Stimulated activated CD8-positive, alpha-beta memory T cell treated with anti-CD3 and anti-CD28 coated beads, Interleukin-15, amount 100 ng/mL, for 1 hour (primary cell): Measurements from ENCODE around the gene EPHA1.

Experiments used
- DNase-seq: peaks from one replicate; pipeline ENCODE4 v3.0.0-alpha.2; 2020; ENCODE audit warnings: low read depth

The EPHA1 gene

GRCh38 chr7:143372070-143372469, 36.6 kb downstream of the EPHA1 start:
- DNase-seq, result no peak

- DNase-seq, result no peak
Observed at GRCh38 chr7:143369678-143370651, 38.7 kb downstream of the EPHA1 start.

- DNase-seq, result no peak
Observed at GRCh38 chr7:143368387-143368786, 40.3 kb downstream of the EPHA1 start.

GRCh38 chr7:143367972-143368371, 40.7 kb downstream of the EPHA1 start:
- DNase-seq, result no peak

DNA sequence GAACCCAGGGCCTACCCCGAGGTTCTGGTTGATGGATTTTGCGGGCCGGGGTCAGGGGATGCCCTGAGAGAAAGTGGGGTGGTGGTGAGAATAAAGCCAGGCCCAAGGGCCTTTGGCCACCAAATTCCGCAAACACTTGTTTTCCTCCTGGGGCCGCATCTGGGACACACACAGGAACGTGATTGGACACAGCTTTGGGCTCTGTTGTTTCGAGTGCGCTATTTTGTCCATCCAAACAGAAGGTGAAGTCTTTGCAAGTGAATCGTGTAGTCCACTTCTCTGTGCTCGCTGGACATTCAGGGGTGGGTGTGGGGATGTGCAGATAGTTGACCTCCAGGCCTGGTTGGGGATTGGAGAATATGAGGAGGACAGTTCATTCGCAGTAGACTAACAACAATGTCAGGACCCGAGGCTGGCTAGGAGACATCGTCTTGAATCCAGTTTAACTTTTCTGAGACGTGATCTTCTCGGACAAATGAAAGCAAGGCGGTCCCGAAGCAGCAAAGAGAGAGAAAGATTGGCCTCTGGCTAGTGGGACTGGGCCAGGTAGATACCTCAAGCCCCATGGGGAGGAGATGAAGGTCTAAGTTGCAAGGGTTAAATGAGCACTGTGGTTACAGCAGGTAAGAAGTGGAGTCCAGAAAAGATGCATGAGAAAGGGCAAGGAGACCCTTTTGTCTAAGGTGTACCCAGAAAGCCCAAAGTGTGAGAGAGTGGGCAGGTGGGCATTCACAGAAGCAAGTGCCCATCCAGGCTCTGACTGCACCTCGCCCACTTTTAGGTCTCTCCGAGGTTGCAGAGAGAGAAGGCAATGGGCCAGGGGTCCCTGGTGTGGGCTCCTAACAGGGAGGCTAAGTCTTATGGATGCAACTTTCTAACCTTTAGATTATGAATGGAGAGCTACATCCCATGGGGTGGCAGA, 45.4 kb downstream of the EPHA1 start:
- DNase-seq, result no peak

DNA sequence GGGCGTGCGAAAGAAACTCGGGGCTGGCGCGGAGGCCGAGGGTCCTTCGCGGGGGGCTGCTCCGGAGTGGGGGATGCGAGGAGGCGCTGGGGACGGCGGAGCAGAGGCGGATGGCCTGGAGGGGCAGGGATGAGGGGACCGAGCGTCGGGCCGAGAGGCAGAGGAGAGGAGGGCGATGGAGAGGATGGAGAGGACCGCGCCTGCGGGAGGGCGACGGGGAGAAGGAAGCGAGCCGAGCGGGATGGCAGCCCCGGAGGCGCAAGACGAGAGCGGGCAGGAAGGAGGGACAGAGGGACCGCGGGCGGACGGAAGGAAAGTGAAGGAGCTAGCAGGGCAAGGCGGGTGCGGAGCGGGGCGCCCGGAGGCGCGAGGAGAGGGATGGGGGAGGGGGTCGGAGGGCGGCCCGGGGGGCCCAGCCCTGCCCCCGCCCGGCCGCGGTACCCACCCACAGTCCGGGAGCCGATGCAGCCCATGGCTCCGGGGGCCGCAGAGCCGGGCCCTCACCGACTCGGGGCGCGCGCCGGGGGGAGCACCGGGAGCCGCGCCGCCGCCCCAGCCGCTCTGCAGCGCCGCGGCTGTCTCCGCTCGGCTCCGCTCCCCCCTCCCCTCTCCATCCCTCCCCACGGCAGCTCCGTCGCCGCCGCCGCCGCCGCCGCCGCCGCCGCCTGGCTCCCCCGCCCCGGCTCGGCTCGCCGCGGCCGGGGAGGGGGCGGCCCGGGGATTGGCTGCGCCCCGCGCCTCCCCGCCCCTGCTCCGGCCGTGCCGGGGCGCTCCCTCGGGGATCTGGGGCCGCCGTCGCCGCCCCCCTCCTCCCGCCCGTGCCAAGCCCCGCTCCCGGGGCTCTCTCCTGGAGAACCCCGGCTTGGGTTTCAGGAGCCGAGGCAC, 46.3 kb downstream of the EPHA1 start, which contains the start of gene FAM131B:
TSS of gene FAM131B (minus strand) at position 583 of the 885 bp plus-strand sequence. CDS start at position 473, 110 bp downstream.
- DNase-seq, result no peak

DNA sequence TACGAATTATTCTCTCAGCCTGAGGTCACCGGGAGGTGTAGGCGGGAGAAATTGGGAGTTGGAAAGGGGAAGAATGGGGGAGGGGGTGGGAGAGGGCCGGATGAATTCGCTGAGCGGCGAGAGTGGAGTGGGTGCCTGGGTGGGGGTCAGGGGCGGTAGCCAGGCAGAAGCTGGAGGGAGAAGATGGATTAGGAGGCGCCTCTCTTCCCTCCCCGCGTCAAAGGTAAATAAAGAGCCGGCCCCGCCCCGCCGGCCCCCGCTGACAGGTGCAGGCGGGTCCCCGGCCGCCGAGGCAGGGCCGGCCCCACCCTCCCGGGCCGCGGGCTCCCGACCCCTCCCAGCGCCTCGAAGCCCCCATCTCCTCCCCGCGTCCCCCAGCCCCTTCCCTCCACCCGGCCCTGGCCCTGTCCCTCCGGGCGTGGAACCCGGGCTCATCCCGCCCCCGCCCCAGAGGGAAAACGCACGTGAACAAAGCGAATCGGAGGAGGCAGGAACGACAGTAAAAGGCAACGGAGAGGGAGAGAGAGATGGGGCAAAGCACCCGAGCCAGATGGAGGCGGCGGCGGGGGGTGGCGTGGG, 47.0 kb downstream of the EPHA1 start:
- no peak for DNase-seq

GRCh38 chr7:143360788-143361551, 47.7 kb downstream of the EPHA1 start:
- no peak for DNase-seq

DNA sequence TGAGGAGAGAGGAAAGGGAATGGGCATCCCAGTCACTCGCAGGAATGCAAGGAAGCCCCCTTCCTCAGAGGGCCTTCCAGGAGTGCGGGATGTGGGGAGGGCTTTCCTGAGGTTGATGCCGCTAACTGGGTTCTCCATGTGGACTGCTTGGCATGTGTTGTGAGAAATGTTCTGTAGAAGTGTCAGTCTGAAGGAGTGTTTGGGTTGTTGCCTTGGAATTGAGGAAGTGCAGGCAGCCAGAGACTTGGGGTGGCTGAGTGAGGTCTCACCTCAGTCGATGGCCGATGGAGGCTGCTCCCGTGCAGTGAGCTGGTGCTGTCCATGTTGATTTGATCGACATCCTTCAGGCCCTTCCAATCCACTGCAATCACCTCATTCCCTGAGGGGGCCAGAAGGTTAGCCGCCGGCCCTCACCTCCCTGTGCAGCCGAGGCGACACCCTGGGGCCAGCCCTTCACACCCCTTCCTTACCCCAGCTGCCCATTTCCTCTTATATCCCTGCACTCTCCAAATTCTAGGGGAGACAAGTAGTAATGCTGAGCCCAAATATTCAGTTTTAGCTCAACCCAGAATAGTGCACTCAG, 48.8 kb downstream of the EPHA1 start:
- DNase-seq, result no peak

GRCh38 chr7:143358626-143359025, 50.0 kb downstream of the EPHA1 start:
- DNase-seq, result no peak

GRCh38 chr7:143356414-143357050, 52.1 kb downstream of the EPHA1 start:
- no peak for DNase-seq

- DNase-seq, result no peak
Observed at GRCh38 chr7:143355450-143356385, 52.9 kb downstream of the EPHA1 start.

- DNase-seq, result no peak
Observed at GRCh38 chr7:143354965-143355364, 53.7 kb downstream of the EPHA1 start.

DNA sequence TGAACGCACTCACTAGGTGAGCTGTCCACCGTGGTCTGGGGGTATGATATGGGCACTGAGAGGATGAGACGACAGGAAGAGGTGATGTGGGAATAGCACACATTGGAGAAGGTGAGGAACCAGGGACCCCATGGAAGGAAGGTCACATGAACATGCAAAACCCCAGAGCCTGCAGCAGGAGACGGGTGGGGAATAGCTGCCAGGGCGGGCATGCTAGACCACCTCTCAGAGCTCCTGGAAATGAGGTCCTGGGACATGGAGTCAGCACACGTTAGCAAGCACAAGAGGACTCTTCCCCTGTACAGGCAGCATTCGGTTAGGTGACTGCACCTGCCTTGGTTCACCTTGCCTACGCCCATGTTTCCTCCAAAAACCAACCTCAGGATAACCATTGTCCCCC, 54.3 kb downstream of the EPHA1 start:
- no peak for DNase-seq

DNA sequence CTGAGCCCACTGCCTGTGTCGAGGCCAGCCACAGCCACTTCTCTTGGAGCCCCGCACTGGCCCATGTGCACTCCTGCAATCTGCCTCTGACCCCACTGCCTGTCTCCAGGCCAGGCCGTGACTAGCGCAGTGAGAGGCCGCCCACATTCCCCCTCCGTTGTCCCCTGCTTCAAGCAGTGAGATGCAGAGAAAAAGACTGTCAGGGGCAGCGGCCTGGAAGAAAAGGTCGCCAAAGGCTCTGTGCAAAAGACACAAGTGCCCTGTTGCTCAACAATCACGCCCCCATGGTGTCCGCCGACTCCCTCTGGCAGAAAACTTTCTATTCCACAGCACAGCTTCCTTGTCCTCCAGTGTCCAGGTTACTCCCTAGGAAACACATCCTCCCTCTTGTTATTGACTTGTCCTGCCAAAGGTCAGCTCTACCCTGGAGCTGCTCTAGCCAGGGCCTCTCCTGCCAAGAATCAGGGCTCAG, 56.1 kb downstream of the EPHA1 start:
- DNase-seq, result no peak

DNA sequence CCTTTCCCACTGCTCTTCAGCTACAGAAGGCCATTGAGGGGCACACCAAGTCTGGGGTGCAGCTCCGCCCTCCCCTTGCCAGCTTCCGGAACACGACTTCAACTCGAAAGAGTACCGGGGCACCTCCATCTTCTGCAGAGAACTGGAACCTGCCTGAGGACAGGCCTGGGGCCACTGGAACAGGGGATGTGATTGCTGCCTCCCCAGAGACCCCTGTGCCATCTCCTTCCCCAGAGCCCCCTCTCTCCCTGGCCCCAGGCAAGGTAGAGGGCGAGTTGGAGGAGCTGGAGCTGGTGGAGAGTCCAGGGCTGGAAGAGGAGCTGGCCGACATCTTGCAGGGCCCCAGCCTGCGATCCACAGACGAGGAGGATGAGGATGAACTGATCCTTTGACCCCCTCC, 57.1 kb downstream of the EPHA1 start:
- DNase-seq, result no peak

- no peak for DNase-seq
Observed at GRCh38 chr7:143351060-143351459, 57.6 kb downstream of the EPHA1 start.

DNA sequence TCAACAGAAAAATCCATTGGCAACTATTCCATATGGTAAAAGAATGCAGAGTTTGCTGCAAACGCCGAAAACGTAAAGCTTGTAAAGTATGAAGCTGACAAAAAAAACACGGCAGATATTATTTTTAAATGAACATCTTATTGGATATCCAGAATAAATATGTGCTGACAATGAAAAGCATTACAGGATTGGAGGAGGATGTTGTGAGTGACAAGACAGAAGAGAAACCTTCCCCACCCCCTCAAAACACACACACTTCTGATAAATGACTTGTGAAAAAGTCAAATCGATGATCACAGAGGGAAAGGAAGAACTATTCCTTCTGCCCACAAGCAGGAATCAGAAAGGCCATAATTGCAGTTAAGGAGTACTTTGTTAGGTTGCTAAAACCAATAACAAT, 60.7 kb downstream of the EPHA1 start:
- no peak for DNase-seq
